CD14-positive monocyte (primary cell): ENCODE data around the gene ZNF594. TPM values are rescaled to one million over a fixed set of nuclear protein-coding genes. Genes with fewer than 3 reads are reported as not detected.

Source experiments
- DNase-seq, 3 donors: peaks; one replicate each; pipeline ENCODE4 v3.0.0-alpha.2; 2011 to 2022
- H2AFZ ChIP-seq: 2 replicates; pipeline ENCODE4 v1.6.0; 2012; ENCODE audit warnings: mild to moderate bottlenecking, low read depth, low read length, inconsistent platforms; ENCODE audit not compliant: insufficient read depth, poor library complexity, severe bottlenecking
- H3K27ac ChIP-seq, 2 donors: 1 replicate in 1 of 2; 2 replicates in 1 of 2; pipeline ENCODE4 v1.5.1; 2012 to 2013; ENCODE audit warnings: low read length in 2 of 2, control low read depth in 1 of 2, inconsistent platforms in 1 of 2, low read depth in 1 of 2, mild to moderate bottlenecking in 1 of 2
- H3K27me3 ChIP-seq, 2 donors: one replicate each; pipeline versions ENCODE4 v1.6.0 to v1.6.1; 2011 to 2013; ENCODE audit warnings: low read length in 2 of 2; ENCODE audit not compliant: control insufficient read depth in 2 of 2, insufficient read depth in 2 of 2
- H3K36me3 ChIP-seq, 2 donors: replicated peaks in 1 of 2; 1 replicate in 1 of 2; 2 replicates in 1 of 2; pipeline versions ENCODE4 v1.5.1 to v1.6.1; 2012 to 2013; ENCODE audit warnings: low read length in 2 of 2, control low read depth in 1 of 2, inconsistent platforms in 1 of 2, mild to moderate bottlenecking in 1 of 2; ENCODE audit not compliant: insufficient read depth in 2 of 2, control insufficient read depth in 1 of 2
- H3K4me1 ChIP-seq, 2 donors: 1 replicate in 1 of 2; 2 replicates in 1 of 2; pipeline versions ENCODE4 v1.5.1 to v1.6.1; 2012 to 2013; ENCODE audit warnings: low read length in 2 of 2, control low read depth in 1 of 2, inconsistent platforms in 1 of 2, mild to moderate bottlenecking in 1 of 2, moderate library complexity in 1 of 2; ENCODE audit not compliant: insufficient read depth in 2 of 2, control insufficient read depth in 1 of 2
- H3K4me2 ChIP-seq: replicated peaks from 2 replicates; pipeline ENCODE3; 2012; ENCODE audit warnings: low read length, moderate library complexity, mild to moderate bottlenecking; ENCODE audit not compliant: poor library complexity, severe bottlenecking; ENCODE audit errors: extremely low read depth
- H3K4me3 ChIP-seq, 3 experiments: fragments of 200-600 bp in 1 of 3; sonication (generic) in 1 of 3; replicated peaks in 1 of 3; 1 replicate in 2 of 3; 2 replicates in 1 of 3; pipeline ENCODE4 v1.5.1; 2011 to 2013; ENCODE audit warnings: low read length in 3 of 3, mild to moderate bottlenecking in 3 of 3, control low read depth in 2 of 3, low read depth in 2 of 3, inconsistent platforms in 1 of 3, moderate library complexity in 1 of 3
- H3K79me2 ChIP-seq: 2 replicates; pipeline ENCODE4 v1.6.0; 2012; ENCODE audit warnings: mild to moderate bottlenecking, control low read depth, inconsistent platforms, low read length, moderate library complexity; ENCODE audit not compliant: insufficient read depth
- H3K9ac ChIP-seq: 2 replicates; pipeline ENCODE4 v1.6.0; 2017; ENCODE audit warnings: low read length, mild to moderate bottlenecking; ENCODE audit not compliant: insufficient read depth, poor library complexity, severe bottlenecking
- H3K9me3 ChIP-seq, 2 donors: replicated peaks in 1 of 2; 1 replicate in 1 of 2; 2 replicates in 1 of 2; pipeline versions ENCODE4 v1.5.1 to v1.6.1; 2012 to 2013; ENCODE audit warnings: low read length in 2 of 2, control low read depth in 1 of 2; ENCODE audit not compliant: control insufficient read depth in 1 of 2, insufficient read depth in 1 of 2
- H4K20me1 ChIP-seq: 2 replicates; pipeline ENCODE4 v1.6.0; 2012; ENCODE audit warnings: mild to moderate bottlenecking, low read length, control low read depth, moderate library complexity; ENCODE audit not compliant: insufficient read depth
- H3K27ac Mint-ChIP-seq, 7 donors: one replicate each; pipeline ENCODE4 v1.8.0; 2020; ENCODE audit warnings: mild to moderate bottlenecking in 7 of 7, mixed read lengths in 7 of 7, moderate library complexity in 6 of 7, inconsistent platforms in 2 of 7
- H3K27me3 Mint-ChIP-seq, 3 donors: one replicate each; pipeline ENCODE4 v1.8.0; 2021 to 2022; ENCODE audit warnings: low read depth in 3 of 3, mild to moderate bottlenecking in 3 of 3, mixed read lengths in 3 of 3, moderate library complexity in 3 of 3, inconsistent platforms in 1 of 3
- H3K36me3 Mint-ChIP-seq, 2 donors: one replicate each; pipeline ENCODE4 v1.8.0; 2020; ENCODE audit warnings: mixed read lengths in 2 of 2, inconsistent platforms in 1 of 2, mild to moderate bottlenecking in 1 of 2
- H3K4me1 Mint-ChIP-seq: one replicate; pipeline ENCODE4 v1.8.0; 2020; ENCODE audit warnings: mild to moderate bottlenecking, mixed read lengths
- H3K4me3 Mint-ChIP-seq, 2 donors: one replicate each; pipeline ENCODE4 v1.8.0; 2020; ENCODE audit warnings: mild to moderate bottlenecking in 2 of 2, mixed read lengths in 2 of 2, moderate library complexity in 1 of 2
- H3K9me3 Mint-ChIP-seq, 7 donors: one replicate each; pipeline ENCODE4 v1.8.0; 2020 to 2022; ENCODE audit warnings: mixed read lengths in 7 of 7, mild to moderate bottlenecking in 6 of 7, moderate library complexity in 6 of 7, inconsistent platforms in 2 of 7
- CTCF ChIP-seq: fragments of 200-600 bp; IDR thresholded peaks from one replicate; pipeline ENCODE4 v1.8.0; 2022; ENCODE audit warnings: antibody characterized with exemption, mild to moderate bottlenecking
- WGBS: methylation state at CpG from one replicate; pipeline ENCODE4 v1.1.5; 2013; ENCODE audit warnings: missing lambda C conversion rate; ENCODE audit not compliant: insufficient coverage; 5-methylcytosine and 5-hydroxymethylcytosine counted together
- intact Hi-C, 2 donors: fragments of 100-400 bp; cut with micrococcal nuclease; formaldehyde crosslinking; loops; one replicate each; pipeline versions ENCODE4 v1.15.0 to v1.15.1; 2023
- polyA plus RNA-seq, 3 donors: library from polyadenylated mRNA; depleted of rRNA in 1 of 3; unstranded in 2 of 3; stranded (reverse) in 1 of 3; fragments of 300-500 nt in 2 of 3; fragments of >200 nt in 1 of 3; fragmentation: Illumina TruSeq in 2 of 3; gene quantifications; 1 replicate in 2 of 3; 2 replicates in 1 of 3; pipeline ENCODE4 v1.2.3, GENCODE V29; 2012 to 2021

Gene ZNF594
- polyA plus RNA-seq, 3 donors: 0.34 to 1.0 TPM; not detected in 1

GRCh38 chr17:5236938-5237540 lies 45.4 kb upstream of the ZNF594 start:
- no CpG with 5 or more reads among the region's 3 CpGs for WGBS

More at GRCh38 chr17:5236938-5237540, 45.4 kb upstream of the ZNF594 start:
- Mint-ChIP-seq H3K27ac (peak overlapping the region; percentile 46 to 88 (median 73)), H3K27me3 (peaks cover 2 to 4% (median 2%) of the 10 kb centered on the region in 3 donors), H3K9me3 (peaks cover 0 to 3% (median 0%) of the 10 kb centered on the region in 7 donors), H3K4me1 (peaks cover 49% of the 10 kb centered on the region), H3K36me3 (peaks cover 14 to 17% of the 10 kb centered on the region in 2 donors), H3K4me3 (peak overlapping the region in 1 of 2 donors; percentile 79)
- Histone ChIP-seq H3K27ac (no peak overlapping the region), H3K4me2 (peak overlapping the region; percentile 34), H3K4me1 (peaks cover 54 to 55% of the 10 kb centered on the region in 2 donors), H3K27me3 (no peaks in the 10 kb centered on the region), H3K79me2 (peaks cover 31% of the 10 kb centered on the region), H3K9ac (no peak overlapping the region), H2AFZ (no peak overlapping the region), H3K9me3 (no peaks in the 10 kb centered on the region), H4K20me1 (peaks cover 25% of the 10 kb centered on the region), H3K36me3 (peaks cover 0 to 3% of the 10 kb centered on the region in 2 donors), H3K4me3 (peak overlapping the region in 1 of 3 experiments; percentile 24)
- peak in 1 of 3 donors; percentile 36 for DNase-seq
- intact Hi-C loops: loop anchor here (2.0 kb wide), 1 partner anchor 40 kb away; no protein-coding TSS in a partner anchor
- TF ChIP-seq CTCF: no peak
